Activated CD4-positive, alpha-beta T cell treated with anti-CD3 and anti-CD28 coated beads, Interleukin-2, amount 50 U/mL, for 48 hours (primary cell): Measurements from ENCODE around the gene REPS2.

Experiments
- DNase-seq, 2 experiments: peaks; one replicate each; pipeline ENCODE4 v3.0.0-alpha.2; 2020

REPS2 gene

GRCh38 chrX:17038681-17039161, 92.3 kb downstream of the REPS2 start:
- no peak for DNase-seq

- no peak for DNase-seq
Measured at GRCh38 chrX:17039826-17040225, 93.4 kb downstream of the REPS2 start.

- no peak for DNase-seq
Measured at GRCh38 chrX:17040711-17041110, 94.3 kb downstream of the REPS2 start.

- DNase-seq, result no peak
Measured at GRCh38 chrX:17042037-17042436, 95.6 kb downstream of the REPS2 start.

- peak; percentile 34 to 46 for DNase-seq
Measured at GRCh38 chrX:17046478-17047097, 100.1 kb downstream of the REPS2 start.

- no peak for DNase-seq
Measured at GRCh38 chrX:17047224-17047623, 100.8 kb downstream of the REPS2 start.

- DNase-seq, result no peak
Measured at GRCh38 chrX:17052210-17052609, 105.8 kb downstream of the REPS2 start.

- no peak for DNase-seq
Measured at GRCh38 chrX:17052793-17053192, 106.3 kb downstream of the REPS2 start.

- DNase-seq, result no peak
Measured at GRCh38 chrX:17053502-17053901, 107.0 kb downstream of the REPS2 start.

GRCh38 chrX:17056868-17057608, 110.6 kb downstream of the REPS2 start:
- no peak for DNase-seq

GRCh38 chrX:17062065-17062464, 115.6 kb downstream of the REPS2 start:
- no peak for DNase-seq

- no peak for DNase-seq
Measured at GRCh38 chrX:17065100-17065499, 118.6 kb downstream of the REPS2 start.

GRCh38 chrX:17067534-17067933, 121.1 kb downstream of the REPS2 start:
- DNase-seq, result no peak

- no peak for DNase-seq
Measured at GRCh38 chrX:17072301-17072700, 125.8 kb downstream of the REPS2 start.

GRCh38 chrX:17072721-17073230, 126.3 kb downstream of the REPS2 start:
- no peak for DNase-seq

GRCh38 chrX:17075004-17075403, 128.5 kb downstream of the REPS2 start:
- no peak for DNase-seq

- DNase-seq, result no peak
Measured at GRCh38 chrX:17077361-17077760, 130.9 kb downstream of the REPS2 start.

- DNase-seq, result no peak
Measured at GRCh38 chrX:17078031-17078720, 131.7 kb downstream of the REPS2 start.

GRCh38 chrX:17081511-17081910, 135.1 kb downstream of the REPS2 start:
- no peak for DNase-seq

- no peak for DNase-seq
Measured at GRCh38 chrX:17081968-17082367, 135.5 kb downstream of the REPS2 start.

- DNase-seq, result no peak
Measured at GRCh38 chrX:17082831-17083230, 136.4 kb downstream of the REPS2 start.

GRCh38 chrX:17086317-17086716, 139.9 kb downstream of the REPS2 start:
- no peak for DNase-seq

GRCh38 chrX:17095161-17095560, 148.7 kb downstream of the REPS2 start:
- DNase-seq, result no peak
